Measurements from ENCODE around the gene LIMD2. TPM values are rescaled to one million over a fixed set of nuclear protein-coding genes. Genes with fewer than 3 reads are reported as not detected.
"Not testable (repeated sequence)": the region's sequence is repeated elsewhere in the genome, so short reads cannot be mapped to it uniquely, and the experiment has no call there.

Gene LIMD2
- 10 to 100 TPM; 22.5 to 34.8 (median 25.4) TPM for polyA plus RNA-seq (ENCODE audit: insufficient read length in 4 of 4)

DNA sequence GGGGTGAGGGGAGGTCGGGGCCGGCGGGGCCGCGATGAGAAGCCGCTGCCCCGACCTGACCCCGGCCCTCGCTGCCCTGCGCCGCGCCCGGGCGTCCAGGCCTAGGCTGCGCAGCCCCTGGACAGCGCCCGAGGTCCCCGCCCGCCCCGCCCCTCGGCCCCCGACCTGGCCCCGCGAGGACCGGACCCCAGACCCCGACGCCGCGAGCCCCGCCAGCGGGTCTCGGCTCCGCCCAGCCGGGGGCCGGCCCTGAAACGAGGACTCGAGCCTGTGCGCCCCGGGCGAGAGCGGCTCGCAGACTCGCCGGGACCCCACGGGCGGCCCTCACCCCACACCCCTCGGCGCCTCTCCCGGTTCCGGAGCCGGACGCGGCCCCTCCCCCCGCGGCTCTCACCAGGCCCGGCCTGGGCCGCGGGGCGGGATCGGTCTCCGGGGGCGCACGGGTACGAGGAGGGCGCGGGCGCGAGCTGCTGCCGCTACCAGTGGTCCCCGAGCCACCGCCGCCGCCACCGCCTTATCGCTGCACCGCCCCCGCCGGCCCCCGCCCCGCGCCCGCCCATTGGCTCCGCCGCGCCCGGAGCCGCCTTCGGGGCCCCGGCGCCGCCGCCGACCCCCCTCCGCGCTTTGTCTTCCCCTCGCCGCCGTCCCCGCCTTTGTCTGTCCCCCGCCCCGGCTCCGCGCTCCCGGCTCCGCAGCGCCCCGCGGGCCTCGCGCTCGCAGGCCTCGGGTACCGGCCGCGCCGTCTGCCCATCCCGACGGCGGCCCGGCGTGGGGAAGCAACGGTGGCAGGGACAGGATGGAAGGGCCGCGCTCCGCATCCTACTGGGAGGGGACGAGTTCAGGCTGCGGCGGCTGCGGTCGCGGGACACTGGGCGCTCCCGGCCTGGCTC, at the start of gene LIMD2:
TSS of gene LIMD2 (minus strand) at position 488 of the 890 bp plus-strand sequence. CDS start 827 bp downstream, outside the sequence.
- DNase-seq (ENCODE audit: low read depth in 4 of 4, low spot score in 3 of 4) = peak in 1 of 4 donors; percentile 12

DNA sequence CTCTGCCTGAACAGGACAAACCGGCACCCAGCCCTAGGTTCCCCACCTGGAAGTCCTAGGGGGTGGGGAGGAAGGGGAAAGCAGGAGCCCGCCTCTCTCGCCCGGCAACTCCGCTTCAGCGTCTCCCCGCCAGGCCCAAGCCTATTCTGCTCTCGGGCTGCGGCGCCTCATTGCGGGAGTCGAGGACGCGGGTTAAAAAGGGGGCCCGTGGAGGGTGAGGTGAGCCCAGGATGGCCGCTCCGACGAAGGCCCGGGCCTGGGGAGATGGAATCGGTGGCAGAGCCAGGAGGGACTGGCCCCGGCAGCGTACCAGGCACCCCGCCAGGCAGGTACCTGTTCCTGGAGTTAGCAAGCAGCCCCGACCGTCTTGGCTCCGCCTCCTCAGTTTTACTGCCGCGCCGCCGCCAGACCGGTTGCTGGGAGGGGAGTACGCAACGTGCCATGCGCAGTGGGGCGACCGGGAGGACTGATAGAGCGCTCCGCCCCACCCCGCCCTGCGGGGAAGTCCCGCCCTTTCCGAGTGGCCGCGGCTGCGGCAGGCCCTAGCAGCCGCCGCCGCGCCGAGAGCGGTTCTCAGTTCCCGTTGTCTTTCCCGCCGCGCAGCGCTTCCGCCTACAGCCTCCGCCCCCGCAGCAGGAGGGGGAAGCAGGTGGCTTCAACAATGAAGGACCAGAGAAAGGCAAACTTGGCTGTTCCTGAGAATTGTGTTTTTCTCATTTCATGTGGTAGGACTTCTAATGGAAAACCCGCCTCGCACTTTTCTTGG, 41.7 kb upstream of the LIMD2 start, which contains the start of gene STRADA:
TSS of gene STRADA (minus strand) at position 392 of the 766 bp plus-strand sequence. CDS start 13,430 bp downstream, outside the sequence.
- peak; percentile 90 to 96 (median 94) for DNase-seq (ENCODE audit: low read depth in 4 of 4, low spot score in 3 of 4)

- peak in 3 of 4 donors; percentile 0 to 41 (median 2) for DNase-seq (ENCODE audit: low read depth in 4 of 4, low spot score in 3 of 4)
These were observed 41.1 kb upstream of the LIMD2 start for GRCh38 chr17:63741143-63741407.

DNA sequence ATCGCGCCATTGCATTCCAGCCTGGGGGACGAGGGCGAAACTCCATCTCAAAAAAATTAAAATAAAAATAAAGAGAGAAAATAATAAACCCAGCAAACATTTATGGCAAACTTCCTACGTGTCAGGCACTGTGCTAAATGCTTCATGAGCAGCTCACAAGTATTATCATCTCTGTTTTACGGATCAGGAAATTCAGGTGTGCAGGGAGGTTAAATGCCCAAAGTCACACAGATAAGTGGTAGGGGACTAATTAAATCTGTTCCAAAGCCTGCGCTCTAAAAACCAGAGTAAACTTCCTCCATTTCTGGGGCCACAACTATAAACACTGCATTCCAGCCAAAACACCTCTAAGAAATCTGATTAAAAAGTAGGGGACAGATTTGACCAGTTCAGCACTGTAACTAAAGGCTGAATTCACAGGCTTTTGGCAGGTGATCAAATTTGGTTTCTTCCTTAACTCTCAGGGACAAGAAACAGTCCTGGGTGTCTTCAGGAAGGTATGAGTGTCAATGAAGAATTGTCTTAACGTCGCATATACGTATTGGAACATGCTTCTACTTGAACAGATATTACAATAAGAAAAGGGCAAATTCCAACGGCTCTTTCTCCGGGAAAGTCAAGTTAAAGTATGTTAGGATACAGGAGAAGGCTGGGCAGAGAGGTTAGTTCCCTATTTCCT, 40.7 kb upstream of the LIMD2 start:
- DNase-seq (ENCODE audit: low read depth in 4 of 4, low spot score in 3 of 4) = peak in 2 of 4 donors; percentile 5 to 9

GRCh38 chr17:63735691-63736090, 35.8 kb upstream of the LIMD2 start:
- DNase-seq (ENCODE audit: low read depth in 4 of 4, low spot score in 3 of 4) = no peak

DNA sequence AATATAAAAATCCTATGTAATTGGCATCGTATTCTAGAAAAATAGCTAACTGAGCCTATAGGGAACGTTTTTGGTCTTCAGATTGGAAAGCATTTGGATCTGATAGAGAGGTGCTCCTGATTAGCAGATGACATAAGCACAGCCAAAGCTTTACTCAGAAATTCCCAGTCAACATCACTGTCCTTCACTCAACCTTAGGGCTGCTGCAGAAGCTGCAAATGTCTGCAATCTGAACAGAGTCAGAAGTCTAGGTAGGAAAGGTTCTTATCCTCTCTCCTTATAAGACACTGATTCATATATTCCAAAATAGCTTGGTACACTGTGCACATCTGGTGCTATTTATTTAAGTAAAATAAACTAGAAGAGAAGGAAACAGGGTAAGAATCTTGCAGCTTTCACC, 22.5 kb upstream of the LIMD2 start:
- DNase-seq (ENCODE audit: low read depth in 4 of 4, low spot score in 3 of 4) = no peak

GRCh38 chr17:63720194-63720593, 20.3 kb upstream of the LIMD2 start:
- DNase-seq (ENCODE audit: low read depth in 4 of 4, low spot score in 3 of 4) = not testable (repeated sequence)

- DNase-seq (ENCODE audit: low read depth in 4 of 4, low spot score in 3 of 4) = no peak
These were observed 19.1 kb upstream of the LIMD2 start for GRCh38 chr17:63718988-63719387.

DNA sequence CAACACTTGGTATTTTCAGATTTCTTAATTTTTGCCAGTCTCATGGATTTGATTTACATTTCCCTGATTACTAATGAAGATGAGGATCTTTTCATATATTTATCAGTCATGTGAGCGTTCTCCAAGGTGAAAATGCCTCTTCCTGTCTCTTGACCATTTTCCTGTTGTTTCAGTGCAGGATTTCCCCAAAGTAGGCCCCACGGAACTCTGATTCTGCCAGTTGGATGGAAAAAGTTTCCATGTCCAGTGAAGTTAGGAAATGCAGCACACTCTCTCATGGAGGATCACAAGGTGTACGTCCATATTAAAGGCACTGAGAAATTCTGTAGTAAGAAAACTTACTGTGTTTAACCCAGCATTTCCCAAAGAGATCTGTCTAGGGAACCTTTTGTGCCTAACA, 16.5 kb upstream of the LIMD2 start:
- no peak for DNase-seq (ENCODE audit: low read depth in 4 of 4, low spot score in 3 of 4)

- peak in 1 of 4 donors; percentile 7 for DNase-seq (ENCODE audit: low read depth in 4 of 4, low spot score in 3 of 4)
These were observed 14.8 kb upstream of the LIMD2 start for GRCh38 chr17:63714550-63715277.

- no peak for DNase-seq (ENCODE audit: low read depth in 4 of 4, low spot score in 3 of 4)
These were observed 9.2 kb upstream of the LIMD2 start for GRCh38 chr17:63709110-63709509.

DNA sequence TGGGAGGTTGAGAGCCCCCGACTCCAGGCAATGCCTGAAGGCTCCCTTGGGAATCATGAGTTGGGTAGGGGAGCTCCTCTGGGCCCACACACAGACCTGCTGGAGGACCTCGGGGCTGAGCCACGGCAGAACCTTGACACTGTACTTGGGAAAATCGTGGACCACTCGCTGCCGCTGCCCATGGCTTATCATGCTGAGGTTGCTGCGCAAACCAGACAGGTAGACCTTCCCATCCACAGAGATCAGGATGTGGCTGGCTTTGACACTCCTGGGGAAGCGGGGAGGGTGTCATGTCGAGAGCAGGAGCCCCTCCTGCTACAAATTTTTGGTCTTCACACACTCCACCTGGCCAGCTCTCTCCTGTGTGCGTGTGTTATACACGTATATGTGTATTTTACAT, 7.2 kb upstream of the LIMD2 start:
- no peak for DNase-seq (ENCODE audit: low read depth in 4 of 4, low spot score in 3 of 4)

- no peak for DNase-seq (ENCODE audit: low read depth in 4 of 4, low spot score in 3 of 4)
These were observed 6.6 kb upstream of the LIMD2 start for GRCh38 chr17:63706336-63707082.

DNA sequence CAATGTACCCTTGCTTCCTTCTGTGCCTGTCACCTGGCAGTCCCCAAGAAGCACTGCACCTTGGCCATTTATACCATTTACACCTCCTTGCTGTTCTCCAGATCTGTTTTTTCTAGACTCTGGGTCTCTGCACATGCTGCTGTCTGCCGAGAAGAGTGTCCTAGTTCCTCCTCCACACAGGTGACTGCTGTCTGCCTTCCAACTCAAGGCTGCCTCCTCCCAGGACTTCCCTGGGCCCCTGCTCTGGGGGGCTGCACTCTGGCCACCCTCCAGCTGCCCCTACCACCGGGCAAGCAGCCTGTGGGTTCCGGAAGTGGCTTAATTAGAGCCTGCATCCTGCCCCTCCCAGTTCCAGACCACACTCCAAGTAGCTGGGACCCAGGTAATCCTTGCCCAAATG, 5.7 kb upstream of the LIMD2 start:
- DNase-seq (ENCODE audit: low read depth in 4 of 4, low spot score in 3 of 4) = no peak

DNA sequence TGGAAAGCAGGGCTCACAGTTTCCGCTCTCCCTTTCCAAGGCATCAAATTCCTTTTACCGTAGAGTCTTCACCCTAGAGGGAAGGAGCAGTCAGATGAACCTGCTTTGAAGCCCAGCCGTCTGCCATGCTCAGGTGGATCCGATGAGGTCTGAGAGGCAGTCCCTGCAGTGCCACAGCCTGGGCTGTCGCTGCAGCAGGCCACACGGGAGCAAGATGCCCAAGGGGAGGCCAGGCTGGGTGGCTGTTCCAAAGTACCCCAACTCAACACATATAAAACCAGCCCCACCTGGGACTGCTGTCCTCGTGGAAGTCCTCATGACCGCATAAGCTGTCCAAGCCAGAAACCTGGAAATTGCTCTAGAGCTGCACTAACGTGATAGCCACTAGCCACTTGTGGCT, 4.9 kb upstream of the LIMD2 start:
- DNase-seq (ENCODE audit: low read depth in 4 of 4, low spot score in 3 of 4) = no peak

GRCh38 chr17:63704259-63704576, 4.3 kb upstream of the LIMD2 start:
- no peak for DNase-seq (ENCODE audit: low read depth in 4 of 4, low spot score in 3 of 4)

- no peak for DNase-seq (ENCODE audit: low read depth in 4 of 4, low spot score in 3 of 4)
These were observed 3.8 kb upstream of the LIMD2 start for GRCh38 chr17:63703556-63704258.

DNA sequence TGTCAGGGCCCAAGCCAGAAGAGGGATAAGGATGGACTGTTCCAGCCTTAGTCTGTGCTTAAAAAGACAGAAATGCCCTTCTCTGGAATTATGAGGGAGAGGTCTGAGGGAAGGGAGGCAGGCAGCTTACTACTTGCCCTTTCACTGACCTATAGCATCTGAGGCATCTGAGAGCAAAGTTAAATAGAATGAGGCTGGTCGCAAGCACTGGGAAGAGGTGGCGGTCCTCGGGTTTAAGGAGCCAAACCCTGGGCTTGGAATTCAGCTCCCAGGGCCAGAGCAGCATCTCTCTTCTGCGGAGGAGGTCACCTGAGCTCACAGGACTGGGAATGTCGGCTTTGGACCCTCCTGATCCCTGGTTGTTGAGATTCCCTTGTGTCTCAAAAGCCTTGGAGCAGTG, 3.1 kb upstream of the LIMD2 start:
- DNase-seq (ENCODE audit: low read depth in 4 of 4, low spot score in 3 of 4) = no peak

DNA sequence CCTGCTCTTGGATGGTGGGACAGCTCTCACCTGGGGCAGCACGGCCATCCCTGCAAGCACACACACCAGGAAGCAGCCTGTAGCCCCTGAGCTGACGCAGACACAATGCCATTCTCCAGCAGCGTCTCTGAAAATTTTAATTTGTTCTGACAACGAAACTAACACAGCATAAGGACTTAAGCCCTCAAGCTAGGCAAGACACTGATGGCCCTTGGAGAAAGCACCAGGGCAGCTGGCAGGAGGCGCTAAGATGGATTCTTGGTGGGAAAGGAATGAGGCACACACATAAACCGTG, 2.7 kb upstream of the LIMD2 start:
- no peak for DNase-seq (ENCODE audit: low read depth in 4 of 4, low spot score in 3 of 4)

Measured in right renal pelvis (tissue), 4 donors.